SK-N-MC (cell line): ENCODE results near the gene SUN2.

ENCODE experiments used
- EZH2 ChIP-seq: fragments of 200-600 bp; sonication (generic); IDR thresholded peaks from one replicate; pipeline ENCODE4 v1.6.1; 2017; ENCODE audit warnings: antibody characterized with exemption
- FOXP2 ChIP-seq: optimal IDR thresholded peaks from 2 replicates; pipeline ENCODE3; 2011; ENCODE audit warnings: mild to moderate bottlenecking, moderate library complexity; ENCODE audit not compliant: insufficient read depth; ENCODE audit errors: extremely low read length, control extremely low read depth
- POLR2AphosphoS5 ChIP-seq: IDR thresholded peaks from 2 replicates; pipeline ENCODE4 v1.6.1; 2012; ENCODE audit warnings: mild to moderate bottlenecking, low read depth, low read length, borderline replicate concordance

GRCh38 chr22:38734421-38735100 is 21.2 kb downstream of the SUN2 start:
- TF ChIP-seq POLR2AphosphoS5 (no peak), EZH2 (no peak), FOXP2 (no peak)
